HPDE6-E6E7 (cell line): ENCODE data around the gene IL12RB1.
A peak's percentile ranks its signal among the peaks of the same experiment; 100 is the strongest.
"Not testable (repeated sequence)": the region's sequence is repeated elsewhere in the genome, so short reads cannot be mapped to it uniquely, and the experiment has no call there.

Source experiments
- DNase-seq: peaks from one replicate; pipeline ENCODE4 v3.0.0; 2011; ENCODE audit warnings: missing footprints; ENCODE audit errors: extremely low spot score

IL12RB1 gene

GRCh38 chr19:18046059-18046718 lies 40.5 kb downstream of the IL12RB1 start:
- DNase-seq: peak; percentile 64

GRCh38 chr19:18045307-18046050 lies 41.3 kb downstream of the IL12RB1 start:
- no peak for DNase-seq

GRCh38 chr19:18044825-18045304 lies 41.9 kb downstream of the IL12RB1 start:
- peak; percentile 32 for DNase-seq

GRCh38 chr19:18043676-18044075 lies 43.1 kb downstream of the IL12RB1 start:
- DNase-seq: no peak

GRCh38 chr19:18041054-18041453 lies 45.7 kb downstream of the IL12RB1 start:
- no peak for DNase-seq

- not testable (repeated sequence) for DNase-seq
Measured at GRCh38 chr19:18032102-18032501, 54.6 kb downstream of the IL12RB1 start.

- not testable (repeated sequence) for DNase-seq
Measured at GRCh38 chr19:18031401-18031800, 55.3 kb downstream of the IL12RB1 start.

- DNase-seq: no peak
Measured at GRCh38 chr19:18029617-18030338, 57.0 kb downstream of the IL12RB1 start.

GRCh38 chr19:18027151-18027550 lies 59.6 kb downstream of the IL12RB1 start:
- DNase-seq: no peak

- DNase-seq: no peak
Measured at GRCh38 chr19:18023622-18024251, 63.0 kb downstream of the IL12RB1 start.

- DNase-seq: peak; percentile 64
Measured at GRCh38 chr19:18021121-18021755, 65.5 kb downstream of the IL12RB1 start.

GRCh38 chr19:18020212-18021085 lies 66.3 kb downstream of the IL12RB1 start:
- DNase-seq: no peak

GRCh38 chr19:18017275-18018083 lies 69.3 kb downstream of the IL12RB1 start:
- no peak for DNase-seq

GRCh38 chr19:18016209-18016910 lies 70.4 kb downstream of the IL12RB1 start:
- DNase-seq: no peak

- DNase-seq: no peak
Measured at GRCh38 chr19:18014197-18014596, 72.5 kb downstream of the IL12RB1 start.

GRCh38 chr19:18013210-18014111 lies 73.3 kb downstream of the IL12RB1 start:
- no peak for DNase-seq

- no peak for DNase-seq
Measured at GRCh38 chr19:18010149-18010548, 76.6 kb downstream of the IL12RB1 start.
